GM18505 (cell line): Measurements from ENCODE around the gene CKS2.
"Not testable (repeated sequence)": the region's sequence is repeated elsewhere in the genome, so short reads cannot be mapped to it uniquely, and the experiment has no call there.

ENCODE experiments used
- ATAC-seq: cut with Tn5 transposase; IDR thresholded peaks from one replicate; pipeline ENCODE4 v1.9.1; 2021; ENCODE audit not compliant: unreplicated experiment
- POLR2A ChIP-seq: IDR thresholded peaks from 4 replicates; pipeline ENCODE4 v1.6.1; 2011; ENCODE audit warnings: borderline replicate concordance; ENCODE audit not compliant: insufficient read depth, insufficient read length; ENCODE audit errors: extremely low read depth

Gene CKS2

GRCh38 chr9:89319015-89319905 lies 8.3 kb downstream of the CKS2 start:
- ATAC-seq = no peak
- no peak for TF ChIP-seq POLR2A

- no peak for TF ChIP-seq POLR2A
- ATAC-seq = no peak
Observed at GRCh38 chr9:89323390-89323789, 12.4 kb downstream of the CKS2 start.

GRCh38 chr9:89325733-89326132 lies 14.7 kb downstream of the CKS2 start:
- no peak for TF ChIP-seq POLR2A
- ATAC-seq = no peak

- ATAC-seq = no peak
- no peak for TF ChIP-seq POLR2A
Observed at GRCh38 chr9:89328064-89328463, 17.1 kb downstream of the CKS2 start.

- ATAC-seq = no peak
- TF ChIP-seq POLR2A = no peak
Observed at GRCh38 chr9:89329917-89330316, 18.9 kb downstream of the CKS2 start.

GRCh38 chr9:89330513-89330912 lies 19.5 kb downstream of the CKS2 start:
- no peak for ATAC-seq
- no peak for TF ChIP-seq POLR2A

- TF ChIP-seq POLR2A = no peak
- no peak for ATAC-seq
Observed at GRCh38 chr9:89339807-89340206, 28.8 kb downstream of the CKS2 start.

GRCh38 chr9:89340332-89340731 lies 29.3 kb downstream of the CKS2 start:
- no peak for TF ChIP-seq POLR2A
- ATAC-seq = no peak

- no peak for ATAC-seq
Observed at GRCh38 chr9:89342213-89342612, 31.2 kb downstream of the CKS2 start.

GRCh38 chr9:89342948-89343347 lies 32.0 kb downstream of the CKS2 start:
- no peak for ATAC-seq

More at GRCh38 chr9:89342213-89342612, 31.2 kb downstream of the CKS2 start:
- TF ChIP-seq POLR2A = no peak

GRCh38 chr9:89343812-89344211 lies 32.8 kb downstream of the CKS2 start:
- ATAC-seq = not testable (repeated sequence)

More at GRCh38 chr9:89342948-89343347, 32.0 kb downstream of the CKS2 start:
- TF ChIP-seq POLR2A = no peak

GRCh38 chr9:89345476-89345875 lies 34.5 kb downstream of the CKS2 start:
- no peak for ATAC-seq

GRCh38 chr9:89346696-89347095 lies 35.7 kb downstream of the CKS2 start:
- no peak for ATAC-seq
- TF ChIP-seq POLR2A = no peak

More at GRCh38 chr9:89345476-89345875, 34.5 kb downstream of the CKS2 start:
- TF ChIP-seq POLR2A = no peak

GRCh38 chr9:89347651-89348050 lies 36.7 kb downstream of the CKS2 start:
- no peak for ATAC-seq
- TF ChIP-seq POLR2A = no peak
